Left lung (tissue), 10 donors: ENCODE data around the gene SLX4IP. TPM values are rescaled to one million over a fixed set of nuclear protein-coding genes. Genes with fewer than 3 reads are reported as not detected.
A peak's percentile ranks its signal among the peaks of the same experiment; 100 is the strongest.

Experiments used
- ATAC-seq: fragments of 200-7000 bp; cut with Tn5 transposase; one replicate; pipeline ENCODE4 v1.9.1; 2020; ENCODE audit warnings: moderate library complexity
- DNase-seq, 4 donors: peaks; one replicate each; pipeline ENCODE4 v3.0.0-alpha.2; 2013 to 2020
- H3K27ac ChIP-seq, 2 donors: fragments of 200-600 bp; sonication (generic) in 1 of 2; one replicate each; pipeline versions ENCODE4 v1.5.0 to v1.8.0; 2020 to 2021
- H3K27me3 ChIP-seq, 2 donors: fragments of 200-600 bp; sonication (generic) in 1 of 2; one replicate each; pipeline versions ENCODE4 v1.5.0 to v1.8.0; 2020 to 2021
- H3K36me3 ChIP-seq, 2 donors: fragments of 200-600 bp; sonication (generic) in 1 of 2; one replicate each; pipeline versions ENCODE4 v1.5.0 to v1.8.0; 2020 to 2021
- H3K4me1 ChIP-seq, 2 donors: fragments of 200-600 bp; one replicate each; pipeline ENCODE4 v1.8.0; 2021
- H3K4me3 ChIP-seq, 2 donors: fragments of 200-600 bp; sonication (generic) in 1 of 2; one replicate each; pipeline versions ENCODE4 v1.5.0 to v1.8.0; 2020 to 2021; ENCODE audit warnings: mild to moderate bottlenecking in 1 of 2
- H3K9me3 ChIP-seq, 2 donors: fragments of 200-600 bp; sonication (generic) in 1 of 2; one replicate each; pipeline versions ENCODE4 v1.5.0 to v1.8.0; 2020 to 2021
- intact Hi-C, 2 donors: fragments of 100-400 bp; cut with DNase I; formaldehyde crosslinking; loops; one replicate each; pipeline versions ENCODE4 v1.11.2 to v1.14.2; 2022
- polyA plus RNA-seq, 6 donors: library from polyadenylated mRNA; unstranded; fragments of 120-200 nt; gene quantifications; one replicate each; pipeline ENCODE4 v1.2.1, GENCODE V29; 2013; ENCODE audit not compliant: insufficient read length in 6 of 6
- total RNA-seq, 2 donors: library from RNA; stranded (reverse); fragmentation: NEBNext Ultra II Directional; extraction: Animal tissue kit (Norgen Biotek cat#: 25700); gene quantifications; one replicate each; pipeline ENCODE4 v1.2.1, GENCODE V29; 2021
- TF ChIP-seq, protein P1 (sequence below), 2 donors: fragments of 200-600 bp; sonication (generic) in 1 of 2; IDR thresholded peaks; one replicate each; pipeline versions ENCODE4 v1.5.0 to v1.8.0; 2021; ENCODE audit warnings: antibody characterized with exemption in 2 of 2
- donor health status: DM: no; HTN: yes; CAD: no.
- donor health status: DM: no; HTN: no; CAD: no.

SLX4IP gene
- total and polyA plus RNA-seq, 8 donors, result 6.0 to 12.3 (median 10.3) TPM

- Histone ChIP-seq H3K27me3 (no peaks in the 10 kb centered on the region), H3K4me3 (no peak overlapping the region), H3K9me3 (no peaks in the 10 kb centered on the region), H3K36me3 (no peaks in the 10 kb centered on the region), H3K27ac (peak overlapping the region in 1 of 2 donors; percentile 77), H3K4me1 (peaks cover 3 to 43% of the 10 kb centered on the region in 2 donors)
- TF ChIP-seq, protein P1, sequence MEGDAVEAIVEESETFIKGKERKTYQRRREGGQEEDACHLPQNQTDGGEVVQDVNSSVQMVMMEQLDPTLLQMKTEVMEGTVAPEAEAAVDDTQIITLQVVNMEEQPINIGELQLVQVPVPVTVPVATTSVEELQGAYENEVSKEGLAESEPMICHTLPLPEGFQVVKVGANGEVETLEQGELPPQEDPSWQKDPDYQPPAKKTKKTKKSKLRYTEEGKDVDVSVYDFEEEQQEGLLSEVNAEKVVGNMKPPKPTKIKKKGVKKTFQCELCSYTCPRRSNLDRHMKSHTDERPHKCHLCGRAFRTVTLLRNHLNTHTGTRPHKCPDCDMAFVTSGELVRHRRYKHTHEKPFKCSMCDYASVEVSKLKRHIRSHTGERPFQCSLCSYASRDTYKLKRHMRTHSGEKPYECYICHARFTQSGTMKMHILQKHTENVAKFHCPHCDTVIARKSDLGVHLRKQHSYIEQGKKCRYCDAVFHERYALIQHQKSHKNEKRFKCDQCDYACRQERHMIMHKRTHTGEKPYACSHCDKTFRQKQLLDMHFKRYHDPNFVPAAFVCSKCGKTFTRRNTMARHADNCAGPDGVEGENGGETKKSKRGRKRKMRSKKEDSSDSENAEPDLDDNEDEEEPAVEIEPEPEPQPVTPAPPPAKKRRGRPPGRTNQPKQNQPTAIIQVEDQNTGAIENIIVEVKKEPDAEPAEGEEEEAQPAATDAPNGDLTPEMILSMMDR (IDR thresholded peaks at IDR 0.05), result no peak
- peak; percentile 20 for ATAC-seq
- intact Hi-C loops, result no loop called here
- peak in 2 of 4 donors; percentile 40 to 87 for DNase-seq
Measured at GRCh38 chr20:10474606-10475184, 39.6 kb downstream of the SLX4IP start.

- ATAC-seq, result peak; percentile 60
- Histone ChIP-seq H3K36me3 (no peaks in the 10 kb centered on the region), H3K9me3 (no peaks in the 10 kb centered on the region), H3K4me3 (no peak overlapping the region), H3K27ac (peak overlapping the region in 1 of 2 donors; percentile 77), H3K27me3 (no peaks in the 10 kb centered on the region), H3K4me1 (peaks cover 0 to 38% of the 10 kb centered on the region in 2 donors)
- TF ChIP-seq, protein P1 (IDR thresholded peaks at IDR 0.05), result no peak
- no peak for DNase-seq
- intact Hi-C loops, result no loop called here
Measured at GRCh38 chr20:10475225-10475624, 40.1 kb downstream of the SLX4IP start.

DNA sequence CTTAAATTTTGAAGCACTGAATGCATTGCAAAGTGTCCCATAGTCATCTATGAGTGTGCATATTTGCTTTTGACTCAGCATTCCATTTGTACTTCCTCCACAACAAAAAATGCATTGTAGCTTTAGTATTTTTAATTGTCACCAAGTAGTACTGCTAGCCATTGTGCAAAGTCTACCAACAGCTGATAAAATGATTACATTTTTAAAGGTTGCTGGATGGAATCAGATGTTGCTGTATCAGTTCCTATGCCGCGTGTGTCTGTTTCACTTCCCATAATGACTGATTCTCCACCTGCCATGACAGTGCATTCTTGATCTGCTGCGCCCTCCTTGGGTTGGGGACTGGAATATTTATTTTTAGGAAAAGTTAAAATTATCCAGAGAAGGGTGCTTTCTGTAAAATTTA, 41.2 kb downstream of the SLX4IP start:
- DNase-seq (no peak), ATAC-seq (peak; percentile 55)
- no peak overlapping the region for H3K4me3 ChIP-seq
- H3K27ac ChIP-seq, result peak overlapping the region in 1 of 2 donors; percentile 77
- TF ChIP-seq, protein P1 (IDR thresholded peaks at IDR 0.05), result no peak
- H3K27me3 ChIP-seq, result no peaks in the 10 kb centered on the region
- H3K36me3 ChIP-seq, result no peaks in the 10 kb centered on the region
- intact Hi-C loops, result no loop called here
- H3K9me3 ChIP-seq, result no peaks in the 10 kb centered on the region
- H3K4me1 ChIP-seq, result peaks cover 0 to 33% of the 10 kb centered on the region in 2 donors

DNA sequence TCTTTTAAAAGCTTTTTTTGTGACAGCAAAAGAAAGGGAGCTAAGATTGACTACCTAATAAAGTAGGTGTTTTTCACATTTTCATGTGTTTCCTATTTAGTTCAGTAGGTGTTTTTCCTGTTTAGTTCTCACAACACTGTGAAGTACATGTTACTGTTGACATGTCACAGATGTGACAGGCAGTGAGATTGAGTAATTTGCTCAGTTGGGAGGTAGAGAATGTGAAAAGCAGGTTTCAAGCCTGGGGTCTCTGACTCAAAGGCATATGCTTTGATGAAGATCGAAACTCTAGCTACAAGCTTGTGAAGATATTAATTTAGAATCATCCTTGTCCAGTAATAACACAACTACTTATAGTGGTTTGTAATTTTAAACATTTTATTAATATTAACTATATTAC, 43.1 kb downstream of the SLX4IP start:
- H3K36me3 ChIP-seq, result no peaks in the 10 kb centered on the region
- DNase-seq (no peak), ATAC-seq (no peak)
- H3K4me1 ChIP-seq, result peaks cover 0 to 33% of the 10 kb centered on the region in 2 donors
- H3K27me3 ChIP-seq, result no peaks in the 10 kb centered on the region
- H3K9me3 ChIP-seq, result no peaks in the 10 kb centered on the region
- intact Hi-C loops, result no loop called here
- H3K4me3 ChIP-seq, result no peak overlapping the region
- no peak overlapping the region for H3K27ac ChIP-seq
- TF ChIP-seq, protein P1 (IDR thresholded peaks at IDR 0.05), result no peak

DNA sequence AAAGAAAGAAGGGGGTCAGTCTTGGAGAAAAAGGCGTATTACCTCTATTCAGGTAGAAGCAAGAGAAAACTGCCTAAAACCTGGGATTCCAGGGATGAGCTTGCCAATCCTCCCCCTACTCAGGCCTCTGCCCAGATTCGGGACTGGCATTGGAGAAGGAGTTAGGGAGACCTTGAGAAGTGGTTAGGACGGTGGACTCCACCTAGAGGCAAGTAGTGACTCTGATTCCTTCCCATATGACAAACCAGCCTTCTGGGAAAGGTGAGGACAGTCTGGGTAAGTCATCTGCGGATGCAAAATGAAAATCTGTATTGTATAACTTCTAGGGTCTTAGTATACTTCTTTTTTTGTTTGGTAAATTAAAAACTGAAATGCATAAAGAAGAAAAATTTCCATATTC, 43.8 kb downstream of the SLX4IP start:
- DNase-seq (no peak), ATAC-seq (no peak)
- no peaks in the 10 kb centered on the region for H3K36me3 ChIP-seq
- no peak overlapping the region for H3K4me3 ChIP-seq
- H3K4me1 ChIP-seq, result peaks cover 0 to 30% of the 10 kb centered on the region in 2 donors
- H3K27ac ChIP-seq, result no peak overlapping the region
- TF ChIP-seq, protein P1 (IDR thresholded peaks at IDR 0.05), result no peak
- intact Hi-C loops, result no loop called here
- H3K9me3 ChIP-seq, result no peaks in the 10 kb centered on the region
- no peaks in the 10 kb centered on the region for H3K27me3 ChIP-seq
